DOHH2 (cell line): Measurements from ENCODE around the gene HTR6.
"Not testable (repeated sequence)": the region's sequence is repeated elsewhere in the genome, so short reads cannot be mapped to it uniquely, and the experiment has no call there.

ENCODE experiments used
- H3F3A ChIP-seq: fragments of 200-600 bp; sonication (generic), shearing (Covaris generic); 2 replicates; pipeline ENCODE4 v1.6.0; 2016; ENCODE audit warnings: antibody characterized with exemption, mild to moderate bottlenecking; ENCODE audit not compliant: control insufficient read depth, insufficient read depth
- H3K27ac ChIP-seq: fragments of 200-600 bp; sonication (generic); 2 replicates; pipeline ENCODE4 v1.5.1; 2014; ENCODE audit warnings: low read depth, mild to moderate bottlenecking, low read length, moderate library complexity
- H3K27me3 ChIP-seq: fragments of 200-600 bp; sonication (generic); 2 replicates; pipeline ENCODE4 v1.6.1; 2014; ENCODE audit warnings: mild to moderate bottlenecking, low read length, mixed read lengths; ENCODE audit not compliant: control insufficient read depth
- H3K36me3 ChIP-seq: fragments of 200-600 bp; sonication (generic); 2 replicates; pipeline ENCODE4 v1.6.1; 2014; ENCODE audit warnings: mild to moderate bottlenecking, low read length, moderate library complexity, mixed read lengths; ENCODE audit not compliant: control insufficient read depth
- H3K4me1 ChIP-seq: fragments of 200-600 bp; sonication (generic); 2 replicates; pipeline ENCODE4 v1.6.1; 2014; ENCODE audit warnings: mild to moderate bottlenecking, low read length, mixed read lengths; ENCODE audit not compliant: control insufficient read depth
- H3K4me2 ChIP-seq: fragments of 200-600 bp; sonication (generic); 2 replicates; pipeline ENCODE4 v1.6.0; 2014; ENCODE audit warnings: mild to moderate bottlenecking, low read length, moderate library complexity
- H3K4me3 ChIP-seq: fragments of 200-600 bp; sonication (generic); 2 replicates; pipeline ENCODE4 v1.5.1; 2014; ENCODE audit warnings: mild to moderate bottlenecking, low read length, mixed read lengths
- H3K79me2 ChIP-seq: fragments of 200-600 bp; sonication (generic); 2 replicates; pipeline ENCODE4 v1.6.1; 2014; ENCODE audit warnings: mild to moderate bottlenecking, low read length, mixed read lengths; ENCODE audit not compliant: control insufficient read depth
- H3K9me2 ChIP-seq: fragments of 200-600 bp; sonication (generic); replicated peaks from 2 replicates; pipeline ENCODE4 v1.6.1; 2014; ENCODE audit warnings: mild to moderate bottlenecking, low read length, mixed read lengths; ENCODE audit not compliant: control insufficient read depth
- H3K9me3 ChIP-seq: fragments of 200-600 bp; sonication (generic); 2 replicates; pipeline ENCODE4 v1.6.1; 2014; ENCODE audit warnings: antibody characterized with exemption, low read length, mixed read lengths; ENCODE audit not compliant: control insufficient read depth, insufficient read depth
- H4K20me1 ChIP-seq: fragments of 200-600 bp; sonication (generic); 2 replicates; pipeline ENCODE4 v1.6.0; 2014; ENCODE audit warnings: low read depth, mild to moderate bottlenecking, antibody characterized with exemption, low read length, moderate library complexity; ENCODE audit not compliant: control insufficient read depth, insufficient read depth
- EZH2phosphoT487 ChIP-seq: fragments of 200-600 bp; sonication (generic); IDR thresholded peaks from 2 replicates; pipeline ENCODE4 v1.6.1; 2017; ENCODE audit warnings: borderline replicate concordance, mild to moderate bottlenecking, antibody characterized with exemption, low read length, moderate library complexity, mixed read lengths
- TF ChIP-seq, protein P1 (sequence below): fragments of 200-600 bp; sonication (generic); IDR thresholded peaks from one replicate; pipeline ENCODE4 v1.5.1; 2014; ENCODE audit warnings: antibody characterized with exemption, mild to moderate bottlenecking, low read depth, low read length; ENCODE audit not compliant: poor library complexity, severe bottlenecking

HTR6 gene

DNA sequence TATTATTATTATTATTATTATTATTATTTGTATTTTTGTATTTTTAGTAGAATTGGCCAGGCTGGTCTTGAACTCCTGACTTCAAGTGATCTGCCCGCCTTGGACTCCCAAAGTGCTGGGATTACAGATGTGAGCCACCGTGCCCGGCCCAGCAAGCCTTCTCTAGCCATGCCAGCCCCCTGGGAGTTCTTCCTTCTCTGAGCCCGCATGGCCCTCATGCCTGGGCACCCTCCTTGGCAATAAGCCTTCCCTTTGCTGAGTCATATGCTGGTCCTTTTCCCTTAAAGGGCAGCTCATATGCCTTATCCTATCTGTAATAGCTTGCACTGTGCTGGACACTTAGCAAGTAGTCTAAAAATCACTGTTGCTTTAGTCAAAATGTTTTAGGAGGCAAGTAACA, 29.0 kb upstream of the HTR6 start:
- Histone ChIP-seq H3K79me2 (no peaks in the 10 kb centered on the region), H3K4me3 (no peak overlapping the region), H3K4me2 (no peak overlapping the region), H3K9me2 (no peaks in the 10 kb centered on the region), H3K9me3 (no peaks in the 10 kb centered on the region), H3K27me3 (peaks cover 3% of the 10 kb centered on the region; the same call in 1 of the 2 replicates), H3K4me1 (no peaks in the 10 kb centered on the region), H3K27ac (no peak overlapping the region), H4K20me1 (no peaks in the 10 kb centered on the region), H3K36me3 (no peaks in the 10 kb centered on the region), H3F3A (no peaks in the 10 kb centered on the region)
- TF ChIP-seq, protein P1, sequence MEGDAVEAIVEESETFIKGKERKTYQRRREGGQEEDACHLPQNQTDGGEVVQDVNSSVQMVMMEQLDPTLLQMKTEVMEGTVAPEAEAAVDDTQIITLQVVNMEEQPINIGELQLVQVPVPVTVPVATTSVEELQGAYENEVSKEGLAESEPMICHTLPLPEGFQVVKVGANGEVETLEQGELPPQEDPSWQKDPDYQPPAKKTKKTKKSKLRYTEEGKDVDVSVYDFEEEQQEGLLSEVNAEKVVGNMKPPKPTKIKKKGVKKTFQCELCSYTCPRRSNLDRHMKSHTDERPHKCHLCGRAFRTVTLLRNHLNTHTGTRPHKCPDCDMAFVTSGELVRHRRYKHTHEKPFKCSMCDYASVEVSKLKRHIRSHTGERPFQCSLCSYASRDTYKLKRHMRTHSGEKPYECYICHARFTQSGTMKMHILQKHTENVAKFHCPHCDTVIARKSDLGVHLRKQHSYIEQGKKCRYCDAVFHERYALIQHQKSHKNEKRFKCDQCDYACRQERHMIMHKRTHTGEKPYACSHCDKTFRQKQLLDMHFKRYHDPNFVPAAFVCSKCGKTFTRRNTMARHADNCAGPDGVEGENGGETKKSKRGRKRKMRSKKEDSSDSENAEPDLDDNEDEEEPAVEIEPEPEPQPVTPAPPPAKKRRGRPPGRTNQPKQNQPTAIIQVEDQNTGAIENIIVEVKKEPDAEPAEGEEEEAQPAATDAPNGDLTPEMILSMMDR, result no peak
- TF ChIP-seq EZH2phosphoT487, result no peak

GRCh38 chr1:19636065-19636464, 28.6 kb upstream of the HTR6 start:
- H3K27me3 ChIP-seq, result peaks cover 7% of the 10 kb centered on the region
- H3K79me2 ChIP-seq, result no peaks in the 10 kb centered on the region
- no peaks in the 10 kb centered on the region for H3K4me1 ChIP-seq
- no peaks in the 10 kb centered on the region for H4K20me1 ChIP-seq
- no peaks in the 10 kb centered on the region for H3F3A ChIP-seq
- H3K9me3 ChIP-seq, result no peaks in the 10 kb centered on the region
- TF ChIP-seq EZH2phosphoT487, result no peak
- TF ChIP-seq, protein P1, result no peak
- H3K4me3 ChIP-seq, result no peak overlapping the region
- H3K27ac ChIP-seq, result no peak overlapping the region
- no peaks in the 10 kb centered on the region for H3K9me2 ChIP-seq
- H3K36me3 ChIP-seq, result no peaks in the 10 kb centered on the region
- H3K4me2 ChIP-seq, result no peak overlapping the region

GRCh38 chr1:19636749-19637148, 27.9 kb upstream of the HTR6 start:
- H3F3A ChIP-seq, H3K4me1 ChIP-seq: not testable (repeated sequence)

DNA sequence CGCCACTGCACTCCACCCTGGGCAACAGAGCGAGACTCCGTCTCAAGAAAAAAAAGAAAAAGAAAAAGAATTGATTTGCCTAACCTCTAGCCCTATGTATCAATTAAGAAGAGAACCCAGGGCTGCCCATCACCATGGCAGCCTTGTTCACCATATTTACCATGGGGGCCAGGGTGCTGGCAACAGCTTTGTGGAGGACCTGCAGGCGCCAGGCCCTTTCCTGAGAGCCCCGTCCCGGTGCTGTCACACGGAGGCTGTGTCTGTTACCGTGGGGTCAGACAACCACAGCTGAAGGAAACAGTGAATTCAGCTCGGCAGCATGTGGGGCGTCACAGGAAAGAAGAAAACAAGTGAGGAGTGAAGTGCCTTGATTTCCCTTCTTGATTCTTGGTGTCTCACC, 27.1 kb upstream of the HTR6 start:
- Histone ChIP-seq H3K79me2 (no peaks in the 10 kb centered on the region), H3K36me3 (no peaks in the 10 kb centered on the region), H3K9me3 (no peaks in the 10 kb centered on the region), H3K4me2 (no peak overlapping the region), H3K4me3 (no peak overlapping the region), H3F3A (no peaks in the 10 kb centered on the region), H3K27ac (no peak overlapping the region), H4K20me1 (no peaks in the 10 kb centered on the region), H3K27me3 (peaks cover 15% of the 10 kb centered on the region), H3K9me2 (no peaks in the 10 kb centered on the region), H3K4me1 (no peaks in the 10 kb centered on the region)
- TF ChIP-seq EZH2phosphoT487, result no peak
- TF ChIP-seq, protein P1, result no peak

More at GRCh38 chr1:19636749-19637148, 27.9 kb upstream of the HTR6 start:
- H3K9me2 ChIP-seq, H3K36me3 ChIP-seq, H3K4me2 ChIP-seq, H3K4me3 ChIP-seq, H4K20me1 ChIP-seq, H3K9me3 ChIP-seq, H3K27ac ChIP-seq, H3K79me2 ChIP-seq: not testable (repeated sequence)
- peaks cover 12% of the 10 kb centered on the region for H3K27me3 ChIP-seq

DNA sequence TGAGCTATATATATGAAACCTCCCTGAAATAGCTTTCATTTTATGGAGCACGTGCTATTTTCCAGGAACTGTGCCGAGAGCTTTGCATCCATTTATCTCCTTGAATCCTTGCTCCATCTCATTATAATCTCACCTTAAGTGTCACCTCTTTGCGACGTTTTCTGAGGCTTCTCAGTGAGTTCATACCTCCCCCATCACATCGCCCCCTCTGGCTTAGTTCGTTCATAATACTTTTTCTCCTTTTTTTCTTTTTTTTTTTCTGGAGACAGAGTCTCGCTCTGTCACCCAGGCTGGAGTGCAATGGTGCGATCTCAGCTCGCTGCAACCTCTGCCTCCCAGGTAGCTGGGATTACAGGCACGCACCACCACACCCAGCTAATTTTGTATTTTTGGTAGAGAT, 25.4 kb upstream of the HTR6 start:
- not testable (repeated sequence) for H3K9me2 ChIP-seq, H3F3A ChIP-seq, H4K20me1 ChIP-seq, H3K9me3 ChIP-seq, H3K36me3 ChIP-seq, H3K4me2 ChIP-seq, H3K27ac ChIP-seq, H3K79me2 ChIP-seq, H3K4me1 ChIP-seq, H3K4me3 ChIP-seq
- peaks cover 27% of the 10 kb centered on the region for H3K27me3 ChIP-seq
